ENCODE measurements around the gene MYOZ3.

Gene MYOZ3

GRCh38 chr5:150659360-150660107 is 1.5 kb upstream of the MYOZ3 start:
- DNase-seq, result no peak

GRCh38 chr5:150660108-150660831 is 781 bp upstream of the MYOZ3 start:
- DNase-seq, result no peak

- DNase-seq, result no peak
Observed at GRCh38 chr5:150661821-150662596, 958 bp downstream of the MYOZ3 start.

- no peak for DNase-seq
Observed at GRCh38 chr5:150662731-150663516, 1.9 kb downstream of the MYOZ3 start.

- DNase-seq, result no peak
Observed at GRCh38 chr5:150663936-150664335, 2.9 kb downstream of the MYOZ3 start.

GRCh38 chr5:150665044-150665443 is 4.0 kb downstream of the MYOZ3 start:
- DNase-seq, result no peak

GRCh38 chr5:150670275-150670947 is 9.4 kb downstream of the MYOZ3 start:
- DNase-seq, result no peak

GRCh38 chr5:150670948-150671310 is 9.9 kb downstream of the MYOZ3 start:
- DNase-seq, result no peak

GRCh38 chr5:150671509-150672236 is 10.6 kb downstream of the MYOZ3 start:
- peak in 1 of 2 experiments; percentile 8 for DNase-seq

GRCh38 chr5:150672237-150672883 is 11.3 kb downstream of the MYOZ3 start:
- DNase-seq, result no peak

- DNase-seq, result no peak
Observed at GRCh38 chr5:150672884-150673275, 11.8 kb downstream of the MYOZ3 start.

GRCh38 chr5:150674341-150674821 is 13.3 kb downstream of the MYOZ3 start:
- no peak for DNase-seq

GRCh38 chr5:150675069-150675468 is 14.0 kb downstream of the MYOZ3 start:
- no peak for DNase-seq

- no peak for DNase-seq
Observed at GRCh38 chr5:150676578-150676977, 15.5 kb downstream of the MYOZ3 start.

- DNase-seq, result no peak
Observed at GRCh38 chr5:150689120-150689519, 28.1 kb downstream of the MYOZ3 start.

GRCh38 chr5:150690760-150691159 is 29.7 kb downstream of the MYOZ3 start:
- no peak for DNase-seq

- DNase-seq, result no peak
Observed at GRCh38 chr5:150692276-150692675, 31.2 kb downstream of the MYOZ3 start.

GRCh38 chr5:150694612-150695011 is 33.6 kb downstream of the MYOZ3 start:
- DNase-seq, result no peak

- DNase-seq, result no peak
Observed at GRCh38 chr5:150700246-150700593, 39.2 kb downstream of the MYOZ3 start.

GRCh38 chr5:150700594-150701377 is 39.7 kb downstream of the MYOZ3 start, which contains the start of gene RBM22:
TSS of gene RBM22 (minus strand) at chr5:150701062. CDS start at chr5:150700985, 77 bp downstream.
- peak; percentile 63 to 77 for DNase-seq
